Hepatocyte (in vitro differentiated cells): ENCODE results near the gene ZDHHC1. TPM values are rescaled to one million over a fixed set of nuclear protein-coding genes. Genes with fewer than 3 reads are reported as not detected.

ENCODE experiments used
- DNase-seq: peaks from one replicate; pipeline ENCODE4 v3.0.0-alpha.2; 2016; ENCODE audit warnings: low spot score
- H2AFZ ChIP-seq: fragments of 200-600 bp; sonication (generic); 2 replicates; pipeline ENCODE4 v1.6.0; 2016; ENCODE audit warnings: antibody characterized with exemption, mild to moderate bottlenecking
- H3K27ac ChIP-seq: fragments of 200-600 bp; sonication (generic); 2 replicates; pipeline ENCODE4 v1.5.1; 2016; ENCODE audit warnings: mild to moderate bottlenecking
- H3K27me3 ChIP-seq: fragments of 200-600 bp; sonication (generic); 2 replicates; pipeline ENCODE4 v1.6.1; 2016
- H3K36me3 ChIP-seq: fragments of 200-600 bp; sonication (generic); replicated peaks from 2 replicates; pipeline ENCODE4 v1.5.1; 2016; ENCODE audit warnings: low read depth; ENCODE audit not compliant: insufficient read depth
- H3K4me1 ChIP-seq: fragments of 200-600 bp; sonication (generic); 2 replicates; pipeline ENCODE4 v1.5.1; 2016; ENCODE audit warnings: mild to moderate bottlenecking, moderate library complexity; ENCODE audit not compliant: insufficient read depth
- H3K4me2 ChIP-seq: fragments of 200-600 bp; sonication (generic); 2 replicates; pipeline ENCODE4 v1.6.0; 2016
- H3K4me3 ChIP-seq: fragments of 200-600 bp; sonication (generic); 2 replicates; pipeline ENCODE4 v1.5.1; 2016; ENCODE audit warnings: mild to moderate bottlenecking
- H3K79me2 ChIP-seq: fragments of 200-600 bp; sonication (generic); 2 replicates; pipeline ENCODE4 v1.6.0; 2017; ENCODE audit warnings: mild to moderate bottlenecking
- H3K9me2 ChIP-seq: fragments of 200-600 bp; sonication (generic); replicated peaks from 2 replicates; pipeline ENCODE4 v1.6.0; 2017; ENCODE audit warnings: mild to moderate bottlenecking; ENCODE audit not compliant: insufficient read depth
- H3K9me3 ChIP-seq: fragments of 200-600 bp; sonication (generic); 2 replicates; pipeline ENCODE4 v1.5.1; 2016; ENCODE audit warnings: low read depth, mild to moderate bottlenecking
- H4K20me1 ChIP-seq: fragments of 200-600 bp; sonication (generic); 2 replicates; pipeline ENCODE4 v1.6.0; 2016; ENCODE audit warnings: mild to moderate bottlenecking; ENCODE audit not compliant: insufficient read depth, poor library complexity, severe bottlenecking
- CTCF ChIP-seq: fragments of 200-600 bp; sonication (generic); IDR thresholded peaks from 2 replicates; pipeline ENCODE4 v1.5.1; 2016; ENCODE audit warnings: antibody characterized with exemption, mild to moderate bottlenecking; ENCODE audit not compliant: poor library complexity
- EZH2 ChIP-seq: fragments of 200-600 bp; sonication (generic); IDR thresholded peaks from 2 replicates; pipeline ENCODE4 v1.6.1; 2016; ENCODE audit warnings: antibody characterized with exemption, mild to moderate bottlenecking, borderline replicate concordance
- EZH2phosphoT487 ChIP-seq: fragments of 200-600 bp; sonication (generic); IDR thresholded peaks from one replicate; pipeline ENCODE4 v1.6.1; 2018; ENCODE audit warnings: antibody characterized with exemption, mild to moderate bottlenecking, low read depth, moderate library complexity; ENCODE audit not compliant: unreplicated experiment, severe bottlenecking
- WGBS: methylation state at CpG from one replicate; pipeline ENCODE4 v1.1.6; 2016; ENCODE audit warnings: low lambda C conversion rate; ENCODE audit errors: missing lambda C conversion rate; 5-methylcytosine and 5-hydroxymethylcytosine counted together
- polyA plus RNA-seq: library from polyadenylated mRNA; unstranded; fragments of >200 nt; fragmentation: Nextera tagmentation; extraction: Ambion mirVana; gene quantifications from 2 replicates; pipeline ENCODE4 v1.2.1, GENCODE V29; 2016
- total RNA-seq: library from RNA; depleted of rRNA; stranded (reverse); fragments of >200 nt; gene quantifications from 2 replicates; pipeline ENCODE4 v1.2.3, GENCODE V29; 2014

ZDHHC1 gene
- total and polyA plus RNA-seq, 2 experiments from 2014 or later: 5.9 to 10.6 TPM

- Histone ChIP-seq H3K27ac (no peak overlapping the region), H3K4me1 (peaks cover 9% of the 10 kb centered on the region), H3K79me2 (no peaks in the 10 kb centered on the region), H3K4me2 (no peak overlapping the region), H3K9me2 (no peaks in the 10 kb centered on the region), H3K4me3 (no peak overlapping the region), H3K9me3 (no peaks in the 10 kb centered on the region), H2AFZ (no peak overlapping the region), H4K20me1 (no peaks in the 10 kb centered on the region), H3K36me3 (no peaks in the 10 kb centered on the region), H3K27me3 (no peaks in the 10 kb centered on the region)
- WGBS: 85% methylated on average over 3 of the region's 3 CpGs
- DNase-seq: no peak
- TF ChIP-seq CTCF: no peak
- no peak for TF ChIP-seq EZH2
- TF ChIP-seq EZH2phosphoT487: no peak
These were observed 4.9 kb downstream of the ZDHHC1 start for GRCh38 chr16:67411339-67411738.

- H4K20me1 ChIP-seq: no peaks in the 10 kb centered on the region
- no peak for TF ChIP-seq CTCF
- no peak for TF ChIP-seq EZH2
- TF ChIP-seq EZH2phosphoT487: no peak
- no peaks in the 10 kb centered on the region for H3K36me3 ChIP-seq
- no peaks in the 10 kb centered on the region for H3K9me3 ChIP-seq
- H2AFZ ChIP-seq: no peak overlapping the region
- H3K4me1 ChIP-seq: peaks cover 6% of the 10 kb centered on the region
- DNase-seq: no peak
- no peaks in the 10 kb centered on the region for H3K27me3 ChIP-seq
- H3K4me3 ChIP-seq: no peak overlapping the region
- H3K79me2 ChIP-seq: no peaks in the 10 kb centered on the region
- WGBS: 95% methylated on average over 8 of the region's 9 CpGs
- no peak overlapping the region for H3K4me2 ChIP-seq
- H3K9me2 ChIP-seq: no peaks in the 10 kb centered on the region
- H3K27ac ChIP-seq: no peak overlapping the region
These were observed 6.6 kb downstream of the ZDHHC1 start for GRCh38 chr16:67409631-67410030.

GRCh38 chr16:67407788-67408452, 8.4 kb downstream of the ZDHHC1 start:
- H3K27me3 ChIP-seq: no peaks in the 10 kb centered on the region
- DNase-seq: no peak
- no peak overlapping the region for H3K4me3 ChIP-seq
- H3K9me3 ChIP-seq: no peaks in the 10 kb centered on the region
- peaks cover 16% of the 10 kb centered on the region for H3K4me1 ChIP-seq
- H2AFZ ChIP-seq: no peak overlapping the region
- no peaks in the 10 kb centered on the region for H3K79me2 ChIP-seq
- TF ChIP-seq CTCF: no peak
- TF ChIP-seq EZH2: no peak
- TF ChIP-seq EZH2phosphoT487: no peak
- WGBS: 83% methylated on average over 6 of the region's 6 CpGs
- no peak overlapping the region for H3K27ac ChIP-seq
- no peaks in the 10 kb centered on the region for H3K9me2 ChIP-seq
- H3K4me2 ChIP-seq: no peak overlapping the region
- no peaks in the 10 kb centered on the region for H3K36me3 ChIP-seq
- H4K20me1 ChIP-seq: no peaks in the 10 kb centered on the region
